Trophoblast cell (in vitro differentiated cells and primary cell): ENCODE data around the gene ASTN1.

Experiments used
- DNase-seq, 2 donors: peaks; one replicate each; pipeline ENCODE4 v3.0.0-alpha.2; 2016
- H2AFZ ChIP-seq: 2 replicates; pipeline ENCODE4 v1.6.1; 2013; ENCODE audit warnings: low read length, moderate library complexity, mild to moderate bottlenecking; ENCODE audit not compliant: insufficient read depth, poor library complexity
- H2AK5ac ChIP-seq: 2 replicates; pipeline ENCODE4 v1.6.1; 2013; ENCODE audit warnings: mild to moderate bottlenecking, low read length
- H2BK120ac ChIP-seq: 2 replicates; pipeline ENCODE4 v1.6.1; 2013; ENCODE audit warnings: low read length, mild to moderate bottlenecking, moderate library complexity; ENCODE audit not compliant: insufficient read depth, poor library complexity
- H2BK12ac ChIP-seq: 2 replicates; pipeline ENCODE4 v1.6.1; 2013; ENCODE audit warnings: mild to moderate bottlenecking, low read length, moderate library complexity
- H2BK5ac ChIP-seq: 2 replicates; pipeline ENCODE4 v1.6.1; 2013; ENCODE audit warnings: low read length, low read depth, moderate library complexity, mild to moderate bottlenecking; ENCODE audit not compliant: poor library complexity
- H3K14ac ChIP-seq: 2 replicates; pipeline ENCODE4 v1.6.1; 2013; ENCODE audit warnings: mild to moderate bottlenecking, low read length
- H3K18ac ChIP-seq: 2 replicates; pipeline ENCODE4 v1.6.1; 2013; ENCODE audit warnings: mild to moderate bottlenecking, low read length
- H3K23ac ChIP-seq: 2 replicates; pipeline ENCODE4 v1.6.1; 2013; ENCODE audit warnings: low read length
- H3K27ac ChIP-seq: 2 replicates; pipeline ENCODE4 v1.5.1; 2013; ENCODE audit warnings: low read depth, mild to moderate bottlenecking, inconsistent platforms, low read length, moderate library complexity
- H3K27me3 ChIP-seq: 2 replicates; pipeline ENCODE4 v1.6.1; 2013; ENCODE audit warnings: inconsistent platforms, mild to moderate bottlenecking, low read length, moderate library complexity; ENCODE audit not compliant: insufficient read depth
- H3K36me3 ChIP-seq, 2 experiments: 1 replicate in 1 of 2; 2 replicates in 1 of 2; pipeline ENCODE4 v1.6.1; 2013; ENCODE audit warnings: low read length in 2 of 2, mild to moderate bottlenecking in 2 of 2, moderate library complexity in 1 of 2; ENCODE audit not compliant: insufficient read depth in 2 of 2, control insufficient read depth in 1 of 2
- H3K4ac ChIP-seq: 2 replicates; pipeline ENCODE4 v1.6.1; 2013; ENCODE audit warnings: low read depth, mild to moderate bottlenecking, low read length, moderate library complexity
- H3K4me1 ChIP-seq, 2 experiments: 1 replicate in 1 of 2; 2 replicates in 1 of 2; pipeline ENCODE4 v1.6.1; 2013; ENCODE audit warnings: low read length in 2 of 2, mild to moderate bottlenecking in 2 of 2, moderate library complexity in 1 of 2; ENCODE audit not compliant: insufficient read depth in 2 of 2, control insufficient read depth in 1 of 2
- H3K4me2 ChIP-seq: 2 replicates; pipeline ENCODE4 v1.6.1; 2013; ENCODE audit warnings: inconsistent platforms, mild to moderate bottlenecking, low read length, moderate library complexity
- H3K4me3 ChIP-seq: 2 replicates; pipeline ENCODE4 v1.5.1; 2013; ENCODE audit warnings: mild to moderate bottlenecking, low read depth, low read length, inconsistent platforms
- H3K79me1 ChIP-seq: one replicate; pipeline ENCODE4 v1.6.1; 2013; ENCODE audit warnings: low read length
- H3K79me2 ChIP-seq: 2 replicates; pipeline ENCODE4 v1.6.1; 2013; ENCODE audit warnings: low read length, mild to moderate bottlenecking; ENCODE audit not compliant: control insufficient read depth, insufficient read depth, poor library complexity
- H3K9ac ChIP-seq: 2 replicates; pipeline ENCODE4 v1.6.1; 2013; ENCODE audit warnings: mild to moderate bottlenecking, low read length
- H3K9me3 ChIP-seq: 2 replicates; pipeline ENCODE4 v1.6.1; 2013; ENCODE audit warnings: low read depth, mild to moderate bottlenecking, control low read depth, inconsistent platforms, low read length; ENCODE audit not compliant: insufficient read depth
- H4K12ac ChIP-seq: 2 replicates; pipeline ENCODE4 v1.6.1; 2013; ENCODE audit warnings: low read depth, mild to moderate bottlenecking, low read length, moderate library complexity
- H4K8ac ChIP-seq: 2 replicates; pipeline ENCODE4 v1.6.1; 2013; ENCODE audit warnings: low read depth, mild to moderate bottlenecking, low read length, moderate library complexity
- H4K91ac ChIP-seq: one replicate; pipeline ENCODE4 v1.6.1; 2013; ENCODE audit warnings: low read depth, mild to moderate bottlenecking, low read length, moderate library complexity
- WGBS: extraction: QIAGEN DNeasy Blood & Tissue Kit; methylation state at CpG from one replicate; pipeline ENCODE4 v1.1.7; 2013; ENCODE audit warnings: missing lambda C conversion rate; ENCODE audit not compliant: insufficient read length, insufficient coverage; ENCODE audit errors: extremely low coverage; 5-methylcytosine and 5-hydroxymethylcytosine counted together

ASTN1 gene

DNA sequence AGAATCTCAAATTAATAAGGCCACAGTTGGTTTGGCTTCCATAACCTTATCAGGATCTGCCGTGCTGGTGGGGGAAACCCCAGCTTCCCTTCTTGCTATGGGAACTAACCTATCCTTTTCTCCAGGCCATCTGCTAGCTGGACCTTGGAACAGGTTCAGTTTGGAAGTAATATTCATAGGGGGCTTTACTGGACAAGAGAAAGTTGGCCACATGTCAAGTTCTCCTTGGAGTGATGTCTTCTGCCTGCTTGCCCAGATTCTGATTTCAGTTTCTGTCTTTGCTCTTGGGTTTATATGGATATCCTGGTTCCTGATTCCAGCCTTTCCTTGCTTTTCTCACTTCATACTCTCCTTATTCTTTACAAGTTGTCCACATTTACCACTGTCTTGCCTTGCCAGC is 279.6 kb downstream of the ASTN1 start:
- Histone ChIP-seq H3K36me3 (no peaks in the 10 kb centered on the region), H3K23ac (no peak overlapping the region), H3K4ac (no peak overlapping the region), H3K18ac (no peak overlapping the region), H2AFZ (no peak overlapping the region), H3K79me2 (no peaks in the 10 kb centered on the region), H3K4me3 (no peak overlapping the region), H3K4me2 (no peak overlapping the region), H3K9ac (no peak overlapping the region), H2BK120ac (no peak overlapping the region), H2AK5ac (no peak overlapping the region), H3K4me1 (peaks cover 3 to 4% of the 10 kb centered on the region in 2 experiments), H3K27ac (no peak overlapping the region), H2BK5ac (no peak overlapping the region), H4K91ac (no peak overlapping the region), H4K8ac (no peak overlapping the region), H2BK12ac (no peak overlapping the region), H3K27me3 (no peaks in the 10 kb centered on the region), H3K14ac (no peak overlapping the region), H3K79me1 (no peaks in the 10 kb centered on the region), H3K9me3 (peaks cover 1% of the 10 kb centered on the region), H4K12ac (no peak overlapping the region)
- no peak for DNase-seq
- WGBS, result no CpG with 5 or more reads among the region's 1 CpG

DNA sequence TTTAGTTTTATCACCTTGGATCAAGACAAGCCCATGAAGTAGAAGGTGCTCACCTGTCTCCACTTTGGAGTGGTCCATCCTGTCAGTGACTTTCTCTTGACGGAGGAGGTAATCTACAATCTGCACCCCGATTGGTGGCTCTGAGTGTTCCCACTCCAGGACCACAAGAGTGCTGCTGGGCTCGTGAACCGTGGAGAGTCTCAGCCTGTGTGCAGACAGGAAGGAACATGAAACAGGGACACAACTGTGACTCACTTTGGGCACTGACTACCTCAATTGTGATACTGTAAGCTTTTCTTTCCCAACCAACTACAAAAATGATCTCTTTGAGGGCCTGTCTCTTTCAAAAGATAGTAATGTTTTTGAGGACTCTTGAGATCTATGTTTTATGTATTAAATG is 280.2 kb downstream of the ASTN1 start:
- Histone ChIP-seq H3K4ac (no peak overlapping the region), H4K12ac (no peak overlapping the region), H4K91ac (no peak overlapping the region), H3K23ac (no peak overlapping the region), H2AK5ac (no peak overlapping the region), H3K27ac (no peak overlapping the region), H2BK12ac (no peak overlapping the region), H3K14ac (no peak overlapping the region), H3K9ac (no peak overlapping the region), H3K18ac (no peak overlapping the region), H4K8ac (no peak overlapping the region), H3K79me1 (no peaks in the 10 kb centered on the region), H3K4me1 (peaks cover 3 to 4% of the 10 kb centered on the region in 2 experiments), H3K27me3 (no peaks in the 10 kb centered on the region), H2BK120ac (no peak overlapping the region), H3K4me2 (no peak overlapping the region), H2BK5ac (no peak overlapping the region), H3K36me3 (no peaks in the 10 kb centered on the region), H2AFZ (no peak overlapping the region), H3K9me3 (peaks cover 1% of the 10 kb centered on the region), H3K4me3 (no peak overlapping the region), H3K79me2 (no peaks in the 10 kb centered on the region)
- no CpG with 5 or more reads among the region's 4 CpGs for WGBS
- no peak for DNase-seq

DNA sequence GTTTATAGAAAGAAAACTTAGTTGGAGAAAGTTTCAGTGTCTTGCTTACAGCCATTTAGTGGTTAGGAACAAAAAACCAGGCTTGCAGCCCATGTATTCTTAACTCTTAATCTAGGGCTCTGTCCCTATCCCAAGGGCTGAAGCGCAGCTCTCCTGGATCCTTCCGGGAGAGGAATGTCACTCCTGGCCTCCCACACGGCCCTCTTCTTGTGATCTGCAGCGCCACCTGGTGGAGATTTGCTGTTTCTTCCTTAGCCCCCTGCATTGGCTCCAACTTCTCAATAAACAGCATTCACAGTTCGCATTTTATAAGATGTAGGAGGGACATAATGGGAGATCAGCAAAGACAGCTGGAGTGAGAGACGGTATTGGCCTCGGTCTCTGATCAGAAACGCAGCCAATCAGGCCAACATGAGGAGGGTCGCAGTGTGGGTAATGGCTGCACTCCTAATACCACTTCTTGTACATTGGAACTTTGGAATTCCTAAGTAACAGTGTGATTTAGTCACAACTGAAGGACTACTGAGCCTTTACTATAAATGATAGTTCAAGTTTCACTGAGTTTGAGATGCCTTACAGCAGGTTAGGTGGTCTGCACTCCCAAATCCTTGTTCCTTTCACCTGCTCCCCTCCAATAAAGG is 283.4 kb downstream of the ASTN1 start:
- Histone ChIP-seq H3K23ac (no peak overlapping the region), H3K79me1 (peaks cover 5% of the 10 kb centered on the region), H3K79me2 (no peaks in the 10 kb centered on the region), H4K91ac (no peak overlapping the region), H3K4me3 (no peak overlapping the region), H3K14ac (no peak overlapping the region), H3K4ac (no peak overlapping the region), H3K18ac (no peak overlapping the region), H3K27me3 (no peaks in the 10 kb centered on the region), H3K27ac (no peak overlapping the region), H2AFZ (no peak overlapping the region), H3K4me1 (peaks cover 4 to 11% of the 10 kb centered on the region in 2 experiments), H3K4me2 (no peak overlapping the region), H2BK5ac (no peak overlapping the region), H3K9me3 (peaks cover 1% of the 10 kb centered on the region), H4K12ac (no peak overlapping the region), H3K36me3 (no peaks in the 10 kb centered on the region), H2BK120ac (no peak overlapping the region), H4K8ac (no peak overlapping the region), H2AK5ac (no peak overlapping the region), H2BK12ac (no peak overlapping the region), H3K9ac (no peak overlapping the region)
- no CpG with 5 or more reads among the region's 9 CpGs for WGBS
- peak; percentile 72 to 88 for DNase-seq

DNA sequence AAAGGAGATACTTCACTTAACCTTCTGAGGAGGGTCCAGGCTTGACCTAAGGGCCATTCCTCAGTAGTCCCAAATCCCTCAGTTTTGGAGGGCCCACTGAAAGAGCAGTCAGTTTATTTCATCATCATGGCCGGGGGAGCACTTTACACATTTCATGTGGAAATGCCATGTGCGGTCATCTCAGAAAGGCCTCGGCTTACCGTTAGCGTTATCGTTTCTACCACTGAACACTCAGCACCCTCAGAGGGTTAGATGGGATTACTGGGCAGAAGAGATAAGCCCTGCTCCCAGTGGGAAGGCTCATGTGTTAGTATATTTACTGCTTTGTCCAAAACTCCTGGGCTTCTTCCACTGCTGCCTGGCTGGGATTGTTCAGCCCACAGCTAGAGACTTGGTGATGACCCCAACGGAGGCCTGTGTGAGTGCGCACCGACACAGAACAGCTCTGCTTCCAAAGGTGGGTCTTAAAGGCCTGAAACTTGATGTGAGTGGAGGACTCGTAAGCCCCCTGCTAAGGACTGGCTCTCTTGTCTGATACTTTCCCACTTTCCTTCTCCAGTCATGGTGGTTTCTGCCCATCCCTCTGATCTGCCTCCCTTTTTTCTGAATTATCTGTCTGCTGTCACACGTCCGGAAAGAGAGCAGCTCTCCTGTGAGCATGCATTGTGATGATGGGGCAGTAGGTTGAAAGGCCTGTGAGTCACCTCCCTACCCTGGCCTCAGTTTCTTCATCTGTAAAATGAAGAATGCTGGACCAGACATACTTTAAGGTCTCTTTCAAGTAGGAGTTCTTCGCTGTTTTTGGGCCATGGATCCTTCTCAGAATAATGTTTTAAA is 284.5 kb downstream of the ASTN1 start:
- no peak overlapping the region for H3K18ac ChIP-seq
- H2BK5ac ChIP-seq, result no peak overlapping the region
- no peaks in the 10 kb centered on the region for H3K79me2 ChIP-seq
- peak overlapping the region; percentile 52 for H4K91ac ChIP-seq
- H3K36me3 ChIP-seq, result no peaks in the 10 kb centered on the region
- no peak overlapping the region for H4K8ac ChIP-seq
- H3K4me2 ChIP-seq, result no peak overlapping the region
- H3K79me1 ChIP-seq, result peaks cover 5% of the 10 kb centered on the region
- H3K23ac ChIP-seq, result no peak overlapping the region
- H2BK12ac ChIP-seq, result peak overlapping the region; percentile 11
- no peak for DNase-seq
- peaks cover 4 to 11% of the 10 kb centered on the region in 2 experiments for H3K4me1 ChIP-seq
- no peak overlapping the region for H3K27ac ChIP-seq
- H2AFZ ChIP-seq, result no peak overlapping the region
- H3K9me3 ChIP-seq, result peaks cover 1% of the 10 kb centered on the region
- H2AK5ac ChIP-seq, result no peak overlapping the region
- WGBS, result no CpG with 5 or more reads among the region's 13 CpGs
- no peak overlapping the region for H4K12ac ChIP-seq
- H3K4ac ChIP-seq, result no peak overlapping the region
- H3K27me3 ChIP-seq, result no peaks in the 10 kb centered on the region
- no peak overlapping the region for H3K4me3 ChIP-seq
- H3K9ac ChIP-seq, result no peak overlapping the region
- H3K14ac ChIP-seq, result no peak overlapping the region
- peak overlapping the region; percentile 29 for H2BK120ac ChIP-seq
